Activated B cell treated with CpG ODN at 0.5 μM for 24 hours (primary cell): ENCODE measurements around the gene GREB1L. TPM values are rescaled to one million over a fixed set of nuclear protein-coding genes. Genes with fewer than 3 reads are reported as not detected.

ENCODE experiments used
- ATAC-seq: fragments of 200-7000 bp; cut with Tn5 transposase; one replicate; pipeline ENCODE4 v1.10.0; 2021; ENCODE audit warnings: low read depth, mild to moderate bottlenecking, moderate library complexity
- CTCF ChIA-PET: fragments of 350-600 bp; sonication (Branson Sonifier 250); formaldehyde crosslinking; loops from one replicate; lab custom pipeline; 2021; ENCODE audit warnings: antibody characterized with exemption; lab: Charles Lee
- POLR2A ChIA-PET: fragments of 350-600 bp; sonication (Branson Sonifier 250); formaldehyde crosslinking; loops from one replicate; lab custom pipeline; 2021; ENCODE audit warnings: antibody characterized with exemption; lab: Charles Lee
- DNase-seq: peaks from one replicate; pipeline ENCODE4 v3.0.0; 2022
- H3K27ac Mint-ChIP-seq: one replicate; pipeline ENCODE4 v1.8.0; 2020; ENCODE audit warnings: mixed read lengths
- H3K27me3 Mint-ChIP-seq: one replicate; pipeline ENCODE4 v1.8.0; 2021; ENCODE audit warnings: mixed read lengths
- H3K36me3 Mint-ChIP-seq: one replicate; pipeline ENCODE4 v1.8.0; 2021; ENCODE audit warnings: low read depth, mixed read lengths
- H3K4me1 Mint-ChIP-seq: one replicate; pipeline ENCODE4 v1.8.0; 2021; ENCODE audit warnings: mixed read lengths
- H3K4me3 Mint-ChIP-seq: one replicate; pipeline ENCODE4 v1.8.0; 2020; ENCODE audit warnings: mild to moderate bottlenecking, mixed read lengths
- H3K9me3 Mint-ChIP-seq: one replicate; pipeline ENCODE4 v1.8.0; 2020; ENCODE audit warnings: mixed read lengths
- intact Hi-C: fragments of 100-400 bp; cut with micrococcal nuclease; formaldehyde crosslinking; loops from one replicate; pipeline ENCODE4 v1.15.1; 2024
- total RNA-seq: library from RNA; stranded (reverse); gene quantifications from 2 replicates; pipeline ENCODE4 v1.2.3, GENCODE V29; 2022
- TF ChIP-seq, protein P1 (sequence below): fragments of 200-600 bp; IDR thresholded peaks from one replicate; pipeline ENCODE4 v1.8.0; 2022; ENCODE audit warnings: antibody characterized with exemption, mild to moderate bottlenecking

GREB1L gene
- total RNA-seq, 1 donor from 2014 or later, result not detected

DNA sequence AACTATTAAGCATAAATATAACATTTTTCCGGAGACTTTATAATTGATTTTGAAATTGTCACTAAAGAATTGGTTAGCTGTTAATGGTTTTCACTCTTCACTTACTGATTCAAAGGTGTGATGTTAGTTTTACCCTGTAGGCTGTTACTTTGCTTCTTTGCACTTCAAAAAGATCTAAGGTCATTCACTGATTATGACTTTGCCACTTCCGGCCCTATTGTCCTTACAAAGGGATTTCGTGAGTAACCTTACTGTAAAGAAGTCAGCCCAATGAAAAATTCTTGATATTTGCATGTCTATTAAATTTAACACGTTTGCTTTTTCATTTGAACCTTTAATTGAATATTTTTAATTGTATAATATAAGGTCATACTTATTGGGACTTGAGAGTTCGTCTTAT, 61.4 kb downstream of the GREB1L start:
- TF ChIP-seq, protein P1, sequence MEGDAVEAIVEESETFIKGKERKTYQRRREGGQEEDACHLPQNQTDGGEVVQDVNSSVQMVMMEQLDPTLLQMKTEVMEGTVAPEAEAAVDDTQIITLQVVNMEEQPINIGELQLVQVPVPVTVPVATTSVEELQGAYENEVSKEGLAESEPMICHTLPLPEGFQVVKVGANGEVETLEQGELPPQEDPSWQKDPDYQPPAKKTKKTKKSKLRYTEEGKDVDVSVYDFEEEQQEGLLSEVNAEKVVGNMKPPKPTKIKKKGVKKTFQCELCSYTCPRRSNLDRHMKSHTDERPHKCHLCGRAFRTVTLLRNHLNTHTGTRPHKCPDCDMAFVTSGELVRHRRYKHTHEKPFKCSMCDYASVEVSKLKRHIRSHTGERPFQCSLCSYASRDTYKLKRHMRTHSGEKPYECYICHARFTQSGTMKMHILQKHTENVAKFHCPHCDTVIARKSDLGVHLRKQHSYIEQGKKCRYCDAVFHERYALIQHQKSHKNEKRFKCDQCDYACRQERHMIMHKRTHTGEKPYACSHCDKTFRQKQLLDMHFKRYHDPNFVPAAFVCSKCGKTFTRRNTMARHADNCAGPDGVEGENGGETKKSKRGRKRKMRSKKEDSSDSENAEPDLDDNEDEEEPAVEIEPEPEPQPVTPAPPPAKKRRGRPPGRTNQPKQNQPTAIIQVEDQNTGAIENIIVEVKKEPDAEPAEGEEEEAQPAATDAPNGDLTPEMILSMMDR, result no peak
- peaks cover 5% of the 10 kb centered on the region for H3K27me3 Mint-ChIP-seq
- intact Hi-C loops, result no loop called here
- H3K4me1 Mint-ChIP-seq, result no peaks in the 10 kb centered on the region
- no peaks in the 10 kb centered on the region for H3K9me3 Mint-ChIP-seq
- no peak overlapping the region for H3K27ac Mint-ChIP-seq
- H3K36me3 Mint-ChIP-seq, result no peaks in the 10 kb centered on the region
- H3K4me3 Mint-ChIP-seq, result no peak overlapping the region
- no peak for ATAC-seq
- ChIA-PET POLR2A (no interaction called here), CTCF (no interaction called here)
- DNase-seq, result no peak

DNA sequence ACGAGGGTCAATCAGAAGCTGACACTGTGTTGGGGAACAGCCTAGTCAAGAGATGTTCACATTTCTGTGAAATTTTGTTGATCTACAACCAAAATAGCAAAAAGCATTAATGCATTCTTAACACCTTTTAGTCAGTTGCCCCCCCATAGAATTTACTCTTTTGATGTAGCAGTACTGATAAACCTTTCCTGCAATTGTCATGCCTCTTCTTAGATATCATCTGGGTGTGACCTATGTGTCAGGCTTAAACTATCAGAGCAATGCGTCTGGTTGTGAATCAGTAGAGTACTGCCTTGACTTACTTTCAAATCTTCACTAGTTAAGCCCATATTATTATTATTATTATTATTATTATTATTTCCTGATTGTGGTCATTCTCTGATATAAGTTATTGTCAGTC, 61.9 kb downstream of the GREB1L start:
- DNase-seq (no peak), ATAC-seq (no peak)
- Mint-ChIP-seq H3K9me3 (no peaks in the 10 kb centered on the region), H3K4me1 (no peaks in the 10 kb centered on the region), H3K4me3 (no peak overlapping the region), H3K27ac (no peak overlapping the region), H3K27me3 (peaks cover 5% of the 10 kb centered on the region), H3K36me3 (no peaks in the 10 kb centered on the region)
- intact Hi-C loops, result no loop called here
- POLR2A ChIA-PET, result no interaction called here
- CTCF ChIA-PET, result no interaction called here
- TF ChIP-seq, protein P1, result no peak

DNA sequence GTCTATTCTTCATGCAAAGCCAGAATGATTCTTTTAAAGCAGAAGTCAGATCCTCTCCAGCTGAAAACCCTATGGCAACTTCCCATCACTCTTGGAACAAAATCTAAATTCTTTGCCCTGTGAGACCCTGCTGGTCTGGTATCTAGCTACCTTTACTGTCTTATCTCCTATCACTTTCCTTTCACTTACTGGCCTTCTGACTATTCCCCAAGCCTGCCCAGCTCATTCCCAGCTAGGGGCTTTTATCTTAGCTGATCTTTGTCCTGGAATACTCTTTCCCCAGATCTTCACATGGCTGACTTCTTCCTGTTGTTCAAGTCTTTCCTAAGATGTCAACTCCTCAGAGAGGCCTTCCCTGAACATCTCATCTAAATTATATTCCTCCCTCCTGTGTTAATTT, 63.6 kb downstream of the GREB1L start:
- Mint-ChIP-seq H3K9me3 (no peaks in the 10 kb centered on the region), H3K27ac (no peak overlapping the region), H3K36me3 (no peaks in the 10 kb centered on the region), H3K27me3 (peaks cover 5% of the 10 kb centered on the region), H3K4me1 (no peaks in the 10 kb centered on the region), H3K4me3 (no peak overlapping the region)
- ChIA-PET POLR2A (no interaction called here), CTCF (no interaction called here)
- ATAC-seq (no peak), DNase-seq (no peak)
- intact Hi-C loops, result no loop called here
- TF ChIP-seq, protein P1, result no peak

DNA sequence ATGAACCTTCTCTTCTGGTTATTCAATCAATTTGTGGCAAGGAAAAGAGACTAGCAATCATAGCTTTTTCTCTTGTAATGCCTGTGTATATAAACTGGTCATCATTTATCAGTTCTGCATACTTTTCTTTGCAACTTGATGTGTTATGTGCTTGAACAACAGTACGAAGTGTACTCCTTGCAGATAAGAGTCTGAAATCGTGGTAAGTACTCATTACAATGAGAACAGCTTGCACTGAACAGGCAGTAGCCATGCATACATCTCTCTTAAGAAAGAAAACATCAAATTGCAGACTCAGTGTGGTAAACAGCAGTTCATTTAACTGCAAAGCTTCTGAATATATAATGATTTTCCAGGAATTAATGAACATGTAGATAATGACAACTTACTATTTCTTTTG, 64.3 kb downstream of the GREB1L start:
- intact Hi-C loops, result no loop called here
- no peaks in the 10 kb centered on the region for H3K4me1 Mint-ChIP-seq
- DNase-seq (no peak), ATAC-seq (no peak)
- H3K4me3 Mint-ChIP-seq, result no peak overlapping the region
- H3K36me3 Mint-ChIP-seq, result no peaks in the 10 kb centered on the region
- H3K27ac Mint-ChIP-seq, result no peak overlapping the region
- CTCF ChIA-PET, result no interaction called here
- peaks cover 5% of the 10 kb centered on the region for H3K27me3 Mint-ChIP-seq
- H3K9me3 Mint-ChIP-seq, result no peaks in the 10 kb centered on the region
- TF ChIP-seq, protein P1, result no peak
- POLR2A ChIA-PET, result no interaction called here

DNA sequence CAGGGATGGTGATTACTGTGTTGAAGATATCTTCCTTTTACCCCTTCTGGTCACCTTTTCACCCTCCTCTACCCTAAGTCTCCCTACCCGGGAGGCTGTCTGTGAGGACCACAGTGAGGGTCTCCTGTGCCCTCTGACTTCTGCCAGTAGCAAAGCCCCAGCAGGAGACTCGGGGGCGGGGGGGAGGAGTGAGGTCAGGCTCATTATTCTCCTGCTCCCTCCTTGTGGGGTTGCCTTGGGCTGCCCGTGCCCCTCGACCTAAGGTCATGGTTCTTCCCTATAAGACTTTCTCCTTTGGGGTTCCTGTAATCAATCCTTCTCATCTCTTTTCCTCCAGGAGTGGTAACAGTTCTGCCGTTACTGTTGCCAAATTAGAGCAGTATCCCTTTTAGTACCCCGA, 65.5 kb downstream of the GREB1L start:
- intact Hi-C loops, result no loop called here
- CTCF ChIA-PET, result no interaction called here
- H3K9me3 Mint-ChIP-seq, result no peaks in the 10 kb centered on the region
- ATAC-seq, result no peak
- no peaks in the 10 kb centered on the region for H3K36me3 Mint-ChIP-seq
- no peak for DNase-seq
- peaks cover 5% of the 10 kb centered on the region for H3K27me3 Mint-ChIP-seq
- TF ChIP-seq, protein P1, result no peak
- no peaks in the 10 kb centered on the region for H3K4me1 Mint-ChIP-seq
- POLR2A ChIA-PET, result no interaction called here
- H3K27ac Mint-ChIP-seq, result no peak overlapping the region
- H3K4me3 Mint-ChIP-seq, result no peak overlapping the region
